Neural cell (in vitro differentiated cells): ENCODE results near the gene SCAANT1. TPM values are rescaled to one million over a fixed set of nuclear protein-coding genes. Genes with fewer than 3 reads are reported as not detected.

Experiments used
- H2AFZ ChIP-seq: fragments of 200-600, 300-800 bp; sonication (generic), shearing (Covaris generic); 2 replicates; pipeline ENCODE4 v1.6.0; 2014; ENCODE audit warnings: low read depth, mild to moderate bottlenecking, antibody characterized with exemption, low read length, moderate library complexity
- H3F3A ChIP-seq: fragments of 200-600 bp; shearing (Covaris generic); 2 replicates; pipeline ENCODE4 v1.6.1; 2016; ENCODE audit warnings: mild to moderate bottlenecking, moderate library complexity, mixed read lengths, antibody characterized with exemption, low read length; ENCODE audit not compliant: insufficient read depth, poor library complexity, severe bottlenecking
- H3K27ac ChIP-seq: fragments of 200-600, 300-800 bp; sonication (generic), shearing (Covaris generic); 2 replicates; pipeline ENCODE4 v1.5.1; 2014; ENCODE audit warnings: mild to moderate bottlenecking, low read length, moderate library complexity
- H3K27me3 ChIP-seq: fragments of 300-800, 200-600 bp; sonication (generic), shearing (Covaris generic); 2 replicates; pipeline ENCODE4 v1.6.0; 2014; ENCODE audit warnings: mild to moderate bottlenecking, low read depth, low read length, moderate library complexity; ENCODE audit not compliant: insufficient read depth
- H3K36me3 ChIP-seq: fragments of 300-800, 200-600 bp; sonication (generic), shearing (Covaris generic); 2 replicates; pipeline ENCODE4 v1.5.1; 2014; ENCODE audit warnings: mild to moderate bottlenecking, antibody characterized with exemption, low read length, moderate library complexity; ENCODE audit not compliant: insufficient read depth
- H3K4me2 ChIP-seq: fragments of 300-800, 200-600 bp; sonication (generic), shearing (Covaris generic); 2 replicates; pipeline ENCODE4 v1.6.0; 2014; ENCODE audit warnings: mild to moderate bottlenecking, low read length
- H3K4me3 ChIP-seq: fragments of 300-800, 200-600 bp; sonication (generic), shearing (Covaris generic); 2 replicates; pipeline ENCODE4 v1.5.1; 2014; ENCODE audit warnings: mild to moderate bottlenecking, low read length, moderate library complexity
- H3K79me2 ChIP-seq: fragments of 200-600 bp; shearing (Covaris generic); replicated peaks from 2 replicates; pipeline ENCODE4 v1.6.0; 2014; ENCODE audit warnings: mild to moderate bottlenecking, low read length, moderate library complexity; ENCODE audit not compliant: insufficient read depth
- H3K9ac ChIP-seq: fragments of 300-800, 200-600 bp; sonication (generic), shearing (Covaris generic); 2 replicates; pipeline ENCODE4 v1.6.1; 2016; ENCODE audit warnings: mild to moderate bottlenecking, low read length, mixed read lengths
- H3K9me2 ChIP-seq: fragments of 200-600 bp; shearing (Covaris generic); 2 replicates; pipeline ENCODE4 v1.6.1; 2016; ENCODE audit warnings: mild to moderate bottlenecking, low read length, mixed read lengths; ENCODE audit not compliant: insufficient read depth
- H3K9me3 ChIP-seq: fragments of 200-600, 300-800 bp; sonication (generic), shearing (Covaris generic); 2 replicates; pipeline ENCODE4 v1.6.1; 2016; ENCODE audit warnings: mild to moderate bottlenecking, mixed run types, low read length, moderate library complexity, mixed read lengths
- H4K20me1 ChIP-seq: fragments of 200-600 bp; shearing (Covaris generic); 2 replicates; pipeline ENCODE4 v1.6.1; 2016; ENCODE audit warnings: mild to moderate bottlenecking, mixed run types; ENCODE audit not compliant: insufficient read depth
- CTCF ChIP-seq: fragments of 450-650 bp; IDR thresholded peaks from 2 replicates; pipeline ENCODE4 v1.5.1; 2014; ENCODE audit warnings: antibody characterized with exemption, mild to moderate bottlenecking, moderate library complexity; ENCODE audit not compliant: poor library complexity, severe bottlenecking
- EP300 ChIP-seq: fragments of 450-650 bp; conservative IDR thresholded peaks from 2 replicates; pipeline ENCODE4 v1.6.1; 2014; ENCODE audit warnings: antibody characterized with exemption, mild to moderate bottlenecking, moderate library complexity; ENCODE audit not compliant: poor library complexity, severe bottlenecking
- EZH2 ChIP-seq: fragments of 200-600, 300-800 bp; shearing (Covaris generic), sonication (generic); IDR thresholded peaks from 2 replicates; pipeline ENCODE4 v1.6.1; 2014; ENCODE audit warnings: antibody characterized with exemption, low read length, borderline replicate concordance, mild to moderate bottlenecking; ENCODE audit not compliant: insufficient read depth, poor library complexity, severe bottlenecking
- MXI1 ChIP-seq: fragments of 450-650 bp; conservative IDR thresholded peaks from 2 replicates; pipeline ENCODE4 v1.6.1; 2014; ENCODE audit warnings: antibody characterized with exemption, mild to moderate bottlenecking; ENCODE audit not compliant: poor library complexity, severe bottlenecking
- RAD21 ChIP-seq: fragments of 450-650 bp; conservative IDR thresholded peaks from 2 replicates; pipeline ENCODE4 v1.6.1; 2014; ENCODE audit warnings: antibody characterized with exemption, mild to moderate bottlenecking, moderate library complexity
- SMC3 ChIP-seq: fragments of 450-650 bp; conservative IDR thresholded peaks from 2 replicates; pipeline ENCODE4 v1.6.1; 2014; ENCODE audit warnings: antibody characterized with exemption, mild to moderate bottlenecking, moderate library complexity; ENCODE audit not compliant: poor library complexity
- TAF1 ChIP-seq: IDR thresholded peaks from 2 replicates; pipeline ENCODE4 v1.6.1; 2012; ENCODE audit warnings: low read depth
- polyA plus RNA-seq: library from polyadenylated mRNA; depleted of rRNA; stranded (reverse); fragments of >200 nt; gene quantifications from 2 replicates; pipeline ENCODE4 v1.2.3, GENCODE V29; 2014
- TF ChIP-seq, protein P1 (sequence below): IDR thresholded peaks from 2 replicates; pipeline ENCODE4 v1.6.1; 2012; ENCODE audit warnings: borderline replicate concordance

The SCAANT1 gene
- polyA plus RNA-seq, 1 donor from 2014 or later, result not detected

GRCh38 chr3:63918321-63918720 lies 6.1 kb upstream of the SCAANT1 start:
- Histone ChIP-seq H3K9me3 (no peaks in the 10 kb centered on the region), H3K9me2 (no peaks in the 10 kb centered on the region), H3K36me3 (no peaks in the 10 kb centered on the region), H3K4me2 (no peak overlapping the region), H3K79me2 (no peaks in the 10 kb centered on the region), H3K27me3 (no peaks in the 10 kb centered on the region), H2AFZ (no peak overlapping the region), H3K9ac (no peak overlapping the region), H3F3A (no peaks in the 10 kb centered on the region), H3K27ac (no peak overlapping the region), H4K20me1 (no peaks in the 10 kb centered on the region), H3K4me3 (no peak overlapping the region)
- TF ChIP-seq EP300, result no peak
- no peak for TF ChIP-seq TAF1
- no peak for TF ChIP-seq CTCF
- TF ChIP-seq, protein P1, sequence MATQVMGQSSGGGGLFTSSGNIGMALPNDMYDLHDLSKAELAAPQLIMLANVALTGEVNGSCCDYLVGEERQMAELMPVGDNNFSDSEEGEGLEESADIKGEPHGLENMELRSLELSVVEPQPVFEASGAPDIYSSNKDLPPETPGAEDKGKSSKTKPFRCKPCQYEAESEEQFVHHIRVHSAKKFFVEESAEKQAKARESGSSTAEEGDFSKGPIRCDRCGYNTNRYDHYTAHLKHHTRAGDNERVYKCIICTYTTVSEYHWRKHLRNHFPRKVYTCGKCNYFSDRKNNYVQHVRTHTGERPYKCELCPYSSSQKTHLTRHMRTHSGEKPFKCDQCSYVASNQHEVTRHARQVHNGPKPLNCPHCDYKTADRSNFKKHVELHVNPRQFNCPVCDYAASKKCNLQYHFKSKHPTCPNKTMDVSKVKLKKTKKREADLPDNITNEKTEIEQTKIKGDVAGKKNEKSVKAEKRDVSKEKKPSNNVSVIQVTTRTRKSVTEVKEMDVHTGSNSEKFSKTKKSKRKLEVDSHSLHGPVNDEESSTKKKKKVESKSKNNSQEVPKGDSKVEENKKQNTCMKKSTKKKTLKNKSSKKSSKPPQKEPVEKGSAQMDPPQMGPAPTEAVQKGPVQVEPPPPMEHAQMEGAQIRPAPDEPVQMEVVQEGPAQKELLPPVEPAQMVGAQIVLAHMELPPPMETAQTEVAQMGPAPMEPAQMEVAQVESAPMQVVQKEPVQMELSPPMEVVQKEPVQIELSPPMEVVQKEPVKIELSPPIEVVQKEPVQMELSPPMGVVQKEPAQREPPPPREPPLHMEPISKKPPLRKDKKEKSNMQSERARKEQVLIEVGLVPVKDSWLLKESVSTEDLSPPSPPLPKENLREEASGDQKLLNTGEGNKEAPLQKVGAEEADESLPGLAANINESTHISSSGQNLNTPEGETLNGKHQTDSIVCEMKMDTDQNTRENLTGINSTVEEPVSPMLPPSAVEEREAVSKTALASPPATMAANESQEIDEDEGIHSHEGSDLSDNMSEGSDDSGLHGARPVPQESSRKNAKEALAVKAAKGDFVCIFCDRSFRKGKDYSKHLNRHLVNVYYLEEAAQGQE, result no peak
- TF ChIP-seq RAD21, result no peak
- no peak for TF ChIP-seq EZH2

DNA sequence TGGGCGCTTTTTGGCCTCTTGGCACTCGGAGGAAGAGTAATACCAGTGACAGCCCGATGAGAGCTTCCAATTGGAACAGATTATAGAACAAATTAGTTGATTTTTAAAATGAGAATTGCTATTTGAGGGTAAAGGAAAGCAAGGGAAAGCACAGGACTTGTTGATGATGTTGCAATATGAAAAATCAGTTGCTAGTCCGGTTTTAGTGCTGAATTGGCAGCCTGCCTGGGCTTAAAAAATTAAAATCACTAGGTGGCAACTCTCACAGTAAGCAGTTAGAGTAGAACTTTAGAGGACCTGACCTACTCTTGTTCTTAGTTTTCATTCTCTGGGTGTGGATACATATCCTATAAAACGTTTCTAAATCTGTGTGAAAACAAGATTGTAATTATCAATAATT lies 2.1 kb upstream of the SCAANT1 start:
- Histone ChIP-seq H3K9me2 (no peaks in the 10 kb centered on the region), H3K27ac (no peak overlapping the region), H3K9ac (no peak overlapping the region), H3K4me3 (no peak overlapping the region), H3F3A (peaks cover 4% of the 10 kb centered on the region), H3K27me3 (no peaks in the 10 kb centered on the region), H3K9me3 (no peaks in the 10 kb centered on the region), H3K4me2 (no peak overlapping the region), H3K36me3 (no peaks in the 10 kb centered on the region), H2AFZ (no peak overlapping the region), H4K20me1 (no peaks in the 10 kb centered on the region), H3K79me2 (peaks cover 7% of the 10 kb centered on the region)
- TF ChIP-seq CTCF (no peak), SMC3 (no peak), MXI1 (no peak), EZH2 (no peak)
- TF ChIP-seq, protein P1, result no peak
